HG02870 (cell line): ENCODE results near the gene PLCD1.
"Not testable (repeated sequence)": the region's sequence is repeated elsewhere in the genome, so short reads cannot be mapped to it uniquely, and the experiment has no call there.

Experiments
- ATAC-seq: cut with Tn5 transposase; IDR thresholded peaks from one replicate; pipeline ENCODE4 v1.9.1; 2021; ENCODE audit warnings: mild to moderate bottlenecking, moderate library complexity; ENCODE audit not compliant: unreplicated experiment

The PLCD1 gene

GRCh38 chr3:38038447-38038911, 9.0 kb upstream of the PLCD1 start:
- ATAC-seq: no peak

GRCh38 chr3:38036906-38037305, 7.5 kb upstream of the PLCD1 start:
- no peak for ATAC-seq

GRCh38 chr3:38036286-38036685, 6.8 kb upstream of the PLCD1 start:
- ATAC-seq: no peak

- not testable (repeated sequence) for ATAC-seq
These were observed 4.9 kb upstream of the PLCD1 start for GRCh38 chr3:38034335-38034734.

- not testable (repeated sequence) for ATAC-seq
These were observed 4.1 kb upstream of the PLCD1 start for GRCh38 chr3:38033586-38033985.

GRCh38 chr3:38032328-38032865, 3.0 kb upstream of the PLCD1 start:
- no peak for ATAC-seq

- ATAC-seq: no peak
These were observed 1.9 kb upstream of the PLCD1 start for GRCh38 chr3:38031022-38031994.

- ATAC-seq: no peak
These were observed 932 bp upstream of the PLCD1 start for GRCh38 chr3:38030126-38031021.

- no peak for ATAC-seq
These were observed 651 bp downstream of the PLCD1 start for GRCh38 chr3:38028621-38029361.

- no peak for ATAC-seq
These were observed 1.7 kb downstream of the PLCD1 start for GRCh38 chr3:38027466-38028465.

GRCh38 chr3:38026856-38027255, 2.6 kb downstream of the PLCD1 start:
- ATAC-seq: no peak

GRCh38 chr3:38022896-38023709, 6.3 kb downstream of the PLCD1 start:
- no peak for ATAC-seq

GRCh38 chr3:38022301-38022700, 7.1 kb downstream of the PLCD1 start:
- ATAC-seq: no peak

GRCh38 chr3:38021196-38021595, 8.2 kb downstream of the PLCD1 start:
- ATAC-seq: no peak

GRCh38 chr3:38020342-38020726, 9.1 kb downstream of the PLCD1 start:
- no peak for ATAC-seq

- no peak for ATAC-seq
These were observed 9.6 kb downstream of the PLCD1 start for GRCh38 chr3:38019658-38020341.

GRCh38 chr3:38018296-38019266, 10.9 kb downstream of the PLCD1 start:
- ATAC-seq: no peak
